GM21737 (cell line): ENCODE results near the gene DSCAM.
"Not testable (repeated sequence)": the region's sequence is repeated elsewhere in the genome, so short reads cannot be mapped to it uniquely, and the experiment has no call there.

Source experiments
- ATAC-seq: cut with Tn5 transposase; IDR thresholded peaks from one replicate; pipeline ENCODE4 v1.9.1; 2021; ENCODE audit warnings: mild to moderate bottlenecking, moderate library complexity; ENCODE audit not compliant: unreplicated experiment

The DSCAM gene

GRCh38 chr21:40846587-40847411 is at the start of gene DSCAM:
Gene DSCAM, minus strand, starts transcription at chr21:40847158. Its CDS starts 497 bp downstream, at chr21:40846661.
- ATAC-seq: no peak

- ATAC-seq: not testable (repeated sequence)
Measured at GRCh38 chr21:40895697-40896096, 48.7 kb upstream of the DSCAM start.

GRCh38 chr21:40886931-40887330 is 40.0 kb upstream of the DSCAM start:
- ATAC-seq: no peak

- no peak for ATAC-seq
Measured at GRCh38 chr21:40886006-40886405, 39.0 kb upstream of the DSCAM start.

- no peak for ATAC-seq
Measured at GRCh38 chr21:40882192-40882915, 35.4 kb upstream of the DSCAM start.

- ATAC-seq: no peak
Measured at GRCh38 chr21:40881767-40882166, 34.8 kb upstream of the DSCAM start.

- ATAC-seq: no peak
Measured at GRCh38 chr21:40871099-40871498, 24.1 kb upstream of the DSCAM start.

- ATAC-seq: no peak
Measured at GRCh38 chr21:40863839-40864238, 16.9 kb upstream of the DSCAM start.

GRCh38 chr21:40858517-40858916 is 11.6 kb upstream of the DSCAM start:
- no peak for ATAC-seq

- ATAC-seq: no peak
Measured at GRCh38 chr21:40853956-40854688, 7.2 kb upstream of the DSCAM start.

GRCh38 chr21:40852563-40852962 is 5.6 kb upstream of the DSCAM start:
- no peak for ATAC-seq

- no peak for ATAC-seq
Measured at GRCh38 chr21:40851749-40852148, 4.8 kb upstream of the DSCAM start.

GRCh38 chr21:40850071-40850470 is 3.1 kb upstream of the DSCAM start:
- ATAC-seq: no peak

- no peak for ATAC-seq
Measured at GRCh38 chr21:40847951-40848350, 993 bp upstream of the DSCAM start.

- no peak for ATAC-seq
Measured at GRCh38 chr21:40846103-40846502, 855 bp downstream of the DSCAM start.

- no peak for ATAC-seq
Measured at GRCh38 chr21:40845441-40845995, 1.4 kb downstream of the DSCAM start.

GRCh38 chr21:40844935-40845334 is 2.0 kb downstream of the DSCAM start:
- no peak for ATAC-seq

GRCh38 chr21:40842197-40842552 is 4.8 kb downstream of the DSCAM start:
- no peak for ATAC-seq

GRCh38 chr21:40841524-40842196 is 5.3 kb downstream of the DSCAM start:
- no peak for ATAC-seq

GRCh38 chr21:40840401-40841125 is 6.4 kb downstream of the DSCAM start:
- no peak for ATAC-seq
